ENCODE data around the gene CMPK2. TPM values are rescaled to one million over a fixed set of nuclear protein-coding genes. Genes with fewer than 3 reads are reported as not detected.

CMPK2 gene
- total and polyA plus RNA-seq, 2 donors (not counting 1 experiment from before 2014, with no cell fraction given), result 0.33 to 0.52 TPM

- Histone ChIP-seq H3K27ac (ENCODE audit: insufficient read depth, low read length) (no peak overlapping the region), H3K36me3 (ENCODE audit: control insufficient read depth, insufficient read depth, low read length) (no peaks in the 10 kb centered on the region), H3K79me2 (ENCODE audit: control insufficient read depth, insufficient read depth, low read length) (no peaks in the 10 kb centered on the region), H3K9ac (ENCODE audit: insufficient read depth, low read length) (no peak overlapping the region), H3K27me3 (ENCODE audit: control insufficient read depth, insufficient read depth, low read length) (no peaks in the 10 kb centered on the region), H3K4me2 (ENCODE audit: extremely low read depth, insufficient read depth, low read length) (no peak overlapping the region), H3K9me3 (ENCODE audit: control insufficient read depth, insufficient read depth, low read depth, low read length) (no peaks in the 10 kb centered on the region), H3K4me1 (ENCODE audit: control insufficient read depth, extremely low read depth, insufficient read depth, low read length) (no peaks in the 10 kb centered on the region), H3K4me3 (replicated peaks in 1 of 4; ENCODE audit: control extremely low read depth in 1 of 4, insufficient read depth in 1 of 4, low read depth in 3 of 4, low read length in 4 of 4) (no peak overlapping the region), H2AFZ (ENCODE audit: low read length) (no peak overlapping the region), H4K20me1 (ENCODE audit: control insufficient read depth, extremely low read depth, insufficient read depth, low read length) (no peaks in the 10 kb centered on the region)
- no peak for DNase-seq (ENCODE audit: low read depth in 2 of 2)
- TF ChIP-seq EZH2 (IDR thresholded peaks at IDR 0.05; ENCODE audit: low read length, missing control alignments) (no peak), CTCF (conservative IDR thresholded peaks at IDR 0.05 in 1 of 2, IDR thresholded peaks at IDR 0.05 in 1 of 2; ENCODE audit: low read depth in 1 of 2, low read length in 2 of 2) (no peak)
Observed at GRCh38 chr2:6834163-6834562, 31.5 kb downstream of the CMPK2 start.

- no peaks in the 10 kb centered on the region for H3K36me3 ChIP-seq (ENCODE audit: control insufficient read depth, insufficient read depth, low read length)
- H3K9ac ChIP-seq (ENCODE audit: insufficient read depth, low read length), result no peak overlapping the region
- H3K79me2 ChIP-seq (ENCODE audit: control insufficient read depth, insufficient read depth, low read length), result no peaks in the 10 kb centered on the region
- H2AFZ ChIP-seq (ENCODE audit: low read length), result no peak overlapping the region
- no peak for DNase-seq (ENCODE audit: low read depth in 2 of 2)
- no peaks in the 10 kb centered on the region for H3K4me1 ChIP-seq (ENCODE audit: control insufficient read depth, extremely low read depth, insufficient read depth, low read length)
- H3K27me3 ChIP-seq (ENCODE audit: control insufficient read depth, insufficient read depth, low read length), result no peaks in the 10 kb centered on the region
- no peaks in the 10 kb centered on the region for H3K9me3 ChIP-seq (ENCODE audit: control insufficient read depth, insufficient read depth, low read depth, low read length)
- no peak for TF ChIP-seq CTCF (conservative IDR thresholded peaks at IDR 0.05 in 1 of 2, IDR thresholded peaks at IDR 0.05 in 1 of 2; ENCODE audit: low read depth in 1 of 2, low read length in 2 of 2)
- no peak for TF ChIP-seq EZH2 (IDR thresholded peaks at IDR 0.05; ENCODE audit: low read length, missing control alignments)
- H3K27ac ChIP-seq (ENCODE audit: insufficient read depth, low read length), result no peak overlapping the region
- H3K4me2 ChIP-seq (ENCODE audit: extremely low read depth, insufficient read depth, low read length), result no peak overlapping the region
- no peak overlapping the region for H3K4me3 ChIP-seq (replicated peaks in 1 of 4; ENCODE audit: control extremely low read depth in 1 of 4, insufficient read depth in 1 of 4, low read depth in 3 of 4, low read length in 4 of 4)
- no peaks in the 10 kb centered on the region for H4K20me1 ChIP-seq (ENCODE audit: control insufficient read depth, extremely low read depth, insufficient read depth, low read length)
Observed at GRCh38 chr2:6833300-6833604, 32.5 kb downstream of the CMPK2 start.

GRCh38 chr2:6832596-6833299, 33.0 kb downstream of the CMPK2 start:
- no peaks in the 10 kb centered on the region for H3K9me3 ChIP-seq (ENCODE audit: control insufficient read depth, insufficient read depth, low read depth, low read length)

More at GRCh38 chr2:6832596-6833299, 33.0 kb downstream of the CMPK2 start:
- TF ChIP-seq EZH2 (IDR thresholded peaks at IDR 0.05; ENCODE audit: low read length, missing control alignments) (no peak), CTCF (conservative IDR thresholded peaks at IDR 0.05 in 1 of 2, IDR thresholded peaks at IDR 0.05 in 1 of 2; ENCODE audit: low read depth in 1 of 2, low read length in 2 of 2) (no peak)
- Histone ChIP-seq H3K9ac (ENCODE audit: insufficient read depth, low read length) (no peak overlapping the region), H3K4me2 (ENCODE audit: extremely low read depth, insufficient read depth, low read length) (no peak overlapping the region), H2AFZ (ENCODE audit: low read length) (no peak overlapping the region), H3K4me3 (replicated peaks in 1 of 4; ENCODE audit: control extremely low read depth in 1 of 4, insufficient read depth in 1 of 4, low read depth in 3 of 4, low read length in 4 of 4) (no peak overlapping the region), H3K27ac (ENCODE audit: insufficient read depth, low read length) (no peak overlapping the region), H3K27me3 (ENCODE audit: control insufficient read depth, insufficient read depth, low read length) (no peaks in the 10 kb centered on the region), H3K79me2 (ENCODE audit: control insufficient read depth, insufficient read depth, low read length) (no peaks in the 10 kb centered on the region), H3K4me1 (ENCODE audit: control insufficient read depth, extremely low read depth, insufficient read depth, low read length) (no peaks in the 10 kb centered on the region), H3K36me3 (ENCODE audit: control insufficient read depth, insufficient read depth, low read length) (no peaks in the 10 kb centered on the region), H4K20me1 (ENCODE audit: control insufficient read depth, extremely low read depth, insufficient read depth, low read length) (no peaks in the 10 kb centered on the region)
- no peak for DNase-seq (ENCODE audit: low read depth in 2 of 2)
